NCI-H1092 treated with DMSO at 0.1 percent for 48 hours (cell line): Measurements from ENCODE around the gene TADA2B.

Experiments used
- DNase-seq: peaks from one replicate; lab custom pipeline; 2025; lab: John Stamatoyannopoulos, UW

The TADA2B gene

GRCh38 chr4:7041801-7042502, 1.2 kb upstream of the TADA2B start:
- peak; percentile 49 for DNase-seq

- DNase-seq: peak; percentile 98
Observed at GRCh38 chr4:7042503-7043283, 479 bp upstream of the TADA2B start.

- no peak for DNase-seq
Observed at GRCh38 chr4:7044137-7044930, 1.2 kb downstream of the TADA2B start.

- DNase-seq: no peak
Observed at GRCh38 chr4:7045553-7045952, 2.4 kb downstream of the TADA2B start.

GRCh38 chr4:7045961-7046921, 3.1 kb downstream of the TADA2B start:
- no peak for DNase-seq

GRCh38 chr4:7046971-7047370, 3.8 kb downstream of the TADA2B start:
- no peak for DNase-seq

- DNase-seq: no peak
Observed at GRCh38 chr4:7048642-7049041, 5.5 kb downstream of the TADA2B start.

- no peak for DNase-seq
Observed at GRCh38 chr4:7049295-7049694, 6.1 kb downstream of the TADA2B start.

GRCh38 chr4:7049739-7050138, 6.6 kb downstream of the TADA2B start:
- DNase-seq: no peak

GRCh38 chr4:7050481-7051143, 7.4 kb downstream of the TADA2B start:
- no peak for DNase-seq

GRCh38 chr4:7051144-7051495, 7.9 kb downstream of the TADA2B start:
- DNase-seq: no peak

GRCh38 chr4:7051905-7052304, 8.7 kb downstream of the TADA2B start:
- DNase-seq: no peak

GRCh38 chr4:7052313-7052712, 9.1 kb downstream of the TADA2B start:
- no peak for DNase-seq

GRCh38 chr4:7052923-7053715, 9.9 kb downstream of the TADA2B start:
- no peak for DNase-seq

GRCh38 chr4:7054106-7054880, 11.1 kb downstream of the TADA2B start:
- DNase-seq: no peak

- DNase-seq: no peak
Observed at GRCh38 chr4:7055111-7055989, 12.2 kb downstream of the TADA2B start.

- DNase-seq: no peak
Observed at GRCh38 chr4:7055990-7056325, 12.8 kb downstream of the TADA2B start.

GRCh38 chr4:7058792-7059191, 15.6 kb downstream of the TADA2B start:
- DNase-seq: no peak

GRCh38 chr4:7059662-7060061, 16.5 kb downstream of the TADA2B start:
- DNase-seq: no peak
